HG02678 (cell line): ENCODE data around the gene KPNA6.

ENCODE experiments used
- ATAC-seq: cut with Tn5 transposase; IDR thresholded peaks from one replicate; pipeline ENCODE4 v1.9.1; 2021; ENCODE audit warnings: mild to moderate bottlenecking, moderate library complexity; ENCODE audit not compliant: unreplicated experiment

KPNA6 gene

GRCh38 chr1:32186077-32186476 lies 78.2 kb downstream of the KPNA6 start:
- ATAC-seq = no peak

GRCh38 chr1:32186491-32186890 lies 78.6 kb downstream of the KPNA6 start:
- no peak for ATAC-seq

- no peak for ATAC-seq
Observed at GRCh38 chr1:32187850-32188249, 80.0 kb downstream of the KPNA6 start.

- no peak for ATAC-seq
Observed at GRCh38 chr1:32192220-32192948, 84.5 kb downstream of the KPNA6 start.

GRCh38 chr1:32194984-32195383 lies 87.1 kb downstream of the KPNA6 start:
- no peak for ATAC-seq

- no peak for ATAC-seq
Observed at GRCh38 chr1:32195531-32195930, 87.7 kb downstream of the KPNA6 start.

GRCh38 chr1:32195972-32196823 lies 88.3 kb downstream of the KPNA6 start:
- no peak for ATAC-seq

GRCh38 chr1:32197074-32197473 lies 89.2 kb downstream of the KPNA6 start:
- no peak for ATAC-seq

- ATAC-seq = no peak
Observed at GRCh38 chr1:32197837-32198236, 90.0 kb downstream of the KPNA6 start.

GRCh38 chr1:32198237-32199042 lies 90.6 kb downstream of the KPNA6 start:
- no peak for ATAC-seq

- no peak for ATAC-seq
Observed at GRCh38 chr1:32199043-32199716, 91.3 kb downstream of the KPNA6 start.

- ATAC-seq = no peak
Observed at GRCh38 chr1:32199717-32200072, 91.8 kb downstream of the KPNA6 start.

- ATAC-seq = peak; percentile 28
Observed at GRCh38 chr1:32200226-32201010, 92.6 kb downstream of the KPNA6 start, which contains the start of gene CCDC28B. Gene CCDC28B (plus strand): TSS chr1:32200595. CDS start chr1:32201936, 1,341 bp downstream.

GRCh38 chr1:32201011-32201855 lies 93.4 kb downstream of the KPNA6 start:
- ATAC-seq = peak; percentile 37

GRCh38 chr1:32204943-32205361 lies 97.1 kb downstream of the KPNA6 start:
- ATAC-seq = no peak

GRCh38 chr1:32205401-32206370 lies 97.8 kb downstream of the KPNA6 start, which contains the start of gene IQCC:
Gene IQCC (plus strand): TSS chr1:32205671. CDS start chr1:32205682, 11 bp downstream.
- ATAC-seq = peak; percentile 62

- ATAC-seq = no peak
Observed at GRCh38 chr1:32208469-32208868, 100.6 kb downstream of the KPNA6 start.

- ATAC-seq = no peak
Observed at GRCh38 chr1:32208891-32209328, 101.1 kb downstream of the KPNA6 start, which contains the start of gene DCDC2B. Gene DCDC2B (plus strand): TSS chr1:32209089. CDS start chr1:32209094, 5 bp downstream.
